ENCODE data around the gene LAMA3.
A peak's percentile ranks its signal among the peaks of the same experiment; 100 is the strongest.

LAMA3 gene

GRCh38 chr18:23822590-23823385 is 133.5 kb downstream of the LAMA3 start:
- no peak for DNase-seq (ENCODE audit: low read depth, low spot score)

- no peak for DNase-seq (ENCODE audit: low read depth, low spot score)
Measured at GRCh38 chr18:23824240-23824639, 135.0 kb downstream of the LAMA3 start.

GRCh38 chr18:23824669-23825068 is 135.4 kb downstream of the LAMA3 start:
- DNase-seq (ENCODE audit: low read depth, low spot score), result no peak

- DNase-seq (ENCODE audit: low read depth, low spot score), result no peak
Measured at GRCh38 chr18:23825496-23825895, 136.2 kb downstream of the LAMA3 start.

GRCh38 chr18:23825978-23826405 is 136.7 kb downstream of the LAMA3 start:
- DNase-seq (ENCODE audit: low read depth, low spot score), result no peak

GRCh38 chr18:23826850-23827620 is 137.8 kb downstream of the LAMA3 start:
- no peak for DNase-seq (ENCODE audit: low read depth, low spot score)

- DNase-seq (ENCODE audit: low read depth, low spot score), result no peak
Measured at GRCh38 chr18:23827681-23828080, 138.4 kb downstream of the LAMA3 start.

GRCh38 chr18:23828426-23828825 is 139.2 kb downstream of the LAMA3 start:
- DNase-seq (ENCODE audit: low read depth, low spot score), result peak; percentile 15

GRCh38 chr18:23832911-23833310 is 143.7 kb downstream of the LAMA3 start:
- no peak for DNase-seq (ENCODE audit: low read depth, low spot score)

- no peak for DNase-seq (ENCODE audit: low read depth, low spot score)
Measured at GRCh38 chr18:23833714-23834113, 144.5 kb downstream of the LAMA3 start.

GRCh38 chr18:23835091-23835490 is 145.8 kb downstream of the LAMA3 start:
- no peak for DNase-seq (ENCODE audit: low read depth, low spot score)

GRCh38 chr18:23835506-23835905 is 146.3 kb downstream of the LAMA3 start:
- no peak for DNase-seq (ENCODE audit: low read depth, low spot score)

GRCh38 chr18:23837591-23837990 is 148.3 kb downstream of the LAMA3 start:
- DNase-seq (ENCODE audit: low read depth, low spot score), result no peak

- no peak for DNase-seq (ENCODE audit: low read depth, low spot score)
Measured at GRCh38 chr18:23838233-23838632, 149.0 kb downstream of the LAMA3 start.

GRCh38 chr18:23838801-23839366 is 149.6 kb downstream of the LAMA3 start:
- DNase-seq (ENCODE audit: low read depth, low spot score), result no peak

- DNase-seq (ENCODE audit: low read depth, low spot score), result no peak
Measured at GRCh38 chr18:23842305-23842704, 153.1 kb downstream of the LAMA3 start.

- no peak for DNase-seq (ENCODE audit: low read depth, low spot score)
Measured at GRCh38 chr18:23844991-23845680, 155.9 kb downstream of the LAMA3 start.

- DNase-seq (ENCODE audit: low read depth, low spot score), result no peak
Measured at GRCh38 chr18:23845988-23846630, 156.9 kb downstream of the LAMA3 start.

GRCh38 chr18:23847321-23847986 is 158.2 kb downstream of the LAMA3 start:
- DNase-seq (ENCODE audit: low read depth, low spot score), result no peak

GRCh38 chr18:23849141-23849540 is 159.9 kb downstream of the LAMA3 start:
- DNase-seq (ENCODE audit: low read depth, low spot score), result no peak

GRCh38 chr18:23850215-23850614 is 161.0 kb downstream of the LAMA3 start:
- DNase-seq (ENCODE audit: low read depth, low spot score), result no peak

All from activated CD4-positive, CD25-positive, alpha-beta regulatory T cell treated with anti-CD3 and anti-CD28 coated beads, Interleukin-2, amount 50 U/mL, for 16 hours (primary cell).